K562 (cell line): ENCODE data around the gene NYAP1. TPM values are rescaled to one million over a fixed set of nuclear protein-coding genes. Genes with fewer than 3 reads are reported as not detected.
"Not testable (repeated sequence)": the region's sequence is repeated elsewhere in the genome, so short reads cannot be mapped to it uniquely, and the experiment has no call there.

ENCODE experiments used
- ATAC-seq: fragments of 200-7000 bp; cut with Tn5 transposase; 3 replicates; pipeline ENCODE4 v1.9.1; 2020; ENCODE audit warnings: moderate library complexity
- BruUV-seq: library from RNA; stranded (reverse); fragments of 400-500 nt; replicated peaks from 2 replicates; lab custom pipeline; 2021; lab: Mats Ljungman, UMichigan
- CTCF ChIA-PET: fragments of 300-600 bp; formaldehyde crosslinking; extraction: SDS; loops from one replicate; lab custom pipeline; 2021; ENCODE audit warnings: low intra/inter-chr PET ratio; lab: Yijun Ruan, JAX
- POLR2A ChIA-PET: fragments of 300-600, 350-650 bp; sonication (Branson Sonifier 250); formaldehyde crosslinking; extraction: SDS; loops from one replicate; lab custom pipeline; 2021; ENCODE audit warnings: antibody characterized with exemption, inconsistent platforms; lab: Yijun Ruan, JAX
- DNase-seq, 4 experiments: peaks; one replicate each; pipeline versions ENCODE4 v3.0.0 to v3.0.0-alpha.2; 2011 to 2018; ENCODE audit warnings: low spot score in 3 of 4, mixed read lengths in 3 of 4; ENCODE audit errors: extremely low read depth in 1 of 4
- FAIRE-seq: peaks from 2 replicates; lab custom pipeline; 2011; peaks lifted over from hg19 to GRCh38; lab: Jason Lieb, UNC
- H2AFZ ChIP-seq: 2 replicates; pipeline ENCODE4 v1.6.0; 2011; ENCODE audit warnings: low read depth, low read length, control low read depth, inconsistent platforms
- H3K27ac ChIP-seq: fragments of 200-600 bp; 3 replicates; pipeline ENCODE4 v1.8.0; 2011; ENCODE audit warnings: low read depth, mild to moderate bottlenecking, control low read depth, inconsistent platforms, low read length, moderate library complexity, mixed read lengths; ENCODE audit errors: extremely low read depth
- H3K27me3 ChIP-seq, 2 experiments: fragments of 300-600 bp in 1 of 2; 2 replicates in 1 of 2; 3 replicates in 1 of 2; pipeline versions ENCODE4 v1.6.0 to v1.8.0; 2011; ENCODE audit warnings: inconsistent platforms in 2 of 2, low read length in 2 of 2, mild to moderate bottlenecking in 1 of 2, mixed read lengths in 1 of 2, moderate library complexity in 1 of 2; ENCODE audit not compliant: control insufficient read depth in 2 of 2, insufficient read depth in 2 of 2
- H3K36me3 ChIP-seq: fragments of 300-600 bp; 3 replicates; pipeline ENCODE4 v1.8.0; 2011; ENCODE audit warnings: mild to moderate bottlenecking, low read length, inconsistent platforms; ENCODE audit not compliant: control insufficient read depth, insufficient read depth
- H3K4me1 ChIP-seq, 2 experiments: fragments of 200-600 bp in 1 of 2; replicated peaks in 1 of 2; 2 replicates in 1 of 2; 3 replicates in 1 of 2; pipeline versions ENCODE4 v1.5.1 to v1.8.0; 2011; ENCODE audit warnings: inconsistent platforms in 2 of 2, low read length in 2 of 2, mild to moderate bottlenecking in 1 of 2, mixed read lengths in 1 of 2, moderate library complexity in 1 of 2; ENCODE audit not compliant: control insufficient read depth in 2 of 2, insufficient read depth in 2 of 2
- H3K4me2 ChIP-seq: 2 replicates; pipeline ENCODE4 v1.6.1; 2011; ENCODE audit warnings: low read length, control low read depth, inconsistent platforms, mixed read lengths; ENCODE audit not compliant: insufficient read depth
- H3K4me3 ChIP-seq: fragments of 200-600 bp; sonication (generic), shearing (Covaris generic); 2 replicates; pipeline ENCODE4 v1.5.1; 2016; ENCODE audit warnings: control low read depth, inconsistent platforms
- H3K79me2 ChIP-seq: fragments of 200-600 bp; 3 replicates; pipeline ENCODE4 v1.8.0; 2011; ENCODE audit warnings: low read length, inconsistent platforms; ENCODE audit not compliant: control insufficient read depth, insufficient read depth
- H3K9ac ChIP-seq, 2 experiments: 2 replicates each; pipeline versions ENCODE4 v1.6.0 to v1.6.1; 2011; ENCODE audit warnings: low read depth in 2 of 2, low read length in 2 of 2, control low read depth in 1 of 2, inconsistent platforms in 1 of 2, mild to moderate bottlenecking in 1 of 2, mixed read lengths in 1 of 2; ENCODE audit not compliant: insufficient read depth in 1 of 2
- H3K9me1 ChIP-seq: one replicate; pipeline ENCODE4 v1.6.0; 2011; ENCODE audit warnings: inconsistent platforms, mild to moderate bottlenecking, low read length, moderate library complexity; ENCODE audit not compliant: control insufficient read depth, insufficient read depth
- H3K9me3 ChIP-seq: replicated peaks from 2 replicates; pipeline ENCODE4 v1.5.1; 2011; ENCODE audit warnings: low read depth, low read length, inconsistent platforms; ENCODE audit not compliant: control insufficient read depth, insufficient read depth
- H4K20me1 ChIP-seq: replicated peaks from 2 replicates; pipeline ENCODE4 v1.6.1; 2011; ENCODE audit warnings: low read length, inconsistent platforms, mixed read lengths; ENCODE audit not compliant: control insufficient read depth, insufficient read depth
- SMARCA5 ChIP-seq: fragments of 450-650 bp; IDR thresholded peaks from 2 replicates; pipeline ENCODE4 v1.6.1; 2016
- YY1 ChIP-seq, 3 experiments: IDR thresholded peaks; 2 replicates each; pipeline ENCODE4 v1.6.1; 2011; ENCODE audit warnings: low read length in 2 of 3, mild to moderate bottlenecking in 2 of 3, moderate library complexity in 2 of 3, borderline replicate concordance in 1 of 3, control low read depth in 1 of 3, low read depth in 1 of 3; ENCODE audit not compliant: insufficient read depth in 3 of 3, insufficient replicate concordance in 2 of 3, control insufficient read depth in 1 of 3, insufficient read length in 1 of 3; ENCODE audit errors: extremely low read depth in 1 of 3
- ZNF121 ChIP-seq: sonication (generic); formaldehyde crosslinking; conservative IDR thresholded peaks from 2 replicates; pipeline ENCODE4 v1.8.0; 2022; ENCODE audit warnings: missing genetic modification reagents
- WGBS: fragments of 100-300 bp; shearing (Covaris generic); methylation state at CpG from one replicate; pipeline ENCODE4 v1.1.6; 2016; ENCODE audit warnings: low coverage, mixed read lengths; ENCODE audit not compliant: insufficient coverage; ENCODE audit errors: missing lambda C conversion rate; 5-methylcytosine and 5-hydroxymethylcytosine counted together
- in situ Hi-C: fragments of 300-500 bp; cut with MboI; formaldehyde crosslinking; loops from 4 replicates; pipeline ENCODE4 v1.15.0; 2018; ENCODE audit warnings: inconsistent platforms, mixed read lengths
- intact Hi-C: fragments of 100-400 bp; cut with micrococcal nuclease; formaldehyde crosslinking; loops from 2 replicates; pipeline ENCODE4 v1.14.2; 2022
- polyA plus RNA-seq, 8 experiments: library from polyadenylated mRNA; depleted of rRNA in 4 of 8; stranded (reverse) in 5 of 8; unstranded in 3 of 8; fragments of >200 nt; fragmentation: Nextera tagmentation in 2 of 8; fragmentation: Illumina TruSeq in 1 of 8; extraction: Ambion mirVana in 2 of 8; extraction: Trizol in 1 of 8; gene quantifications; 2 replicates each; pipeline versions ENCODE4 v1.2.1 to v1.2.3, GENCODE V29; 2011 to 2014; ENCODE audit warnings: inconsistent platforms in 1 of 8, missing spikeins in 1 of 8
- total RNA-seq, 7 experiments: library from RNA; depleted of rRNA in 6 of 7; stranded (reverse); fragments of >200 nt in 6 of 7; fragmentation: Illumina TruSeq in 2 of 7; extraction: Trizol in 2 of 7; gene quantifications; 2 replicates each; pipeline versions ENCODE4 v1.2.1 to v1.2.3, GENCODE V29; 2011 to 2021; ENCODE audit warnings: low replicate concordance in 1 of 7

Gene NYAP1
- total and polyA plus RNA-seq, 9 of the 15 experiments (the other 6 are each of a cell fraction or from before 2014, with no cell fraction given): 0.11 to 0.88 (median 0.22) TPM; not detected in 2

GRCh38 chr7:100500743-100501142, 17.0 kb downstream of the NYAP1 start:
- CTCF ChIA-PET, FAIRE-seq, H3K4me2 ChIP-seq, H4K20me1 ChIP-seq, H3K9me1 ChIP-seq, H3K36me3 ChIP-seq, in situ Hi-C loops, DNase-seq, H3K4me3 ChIP-seq, BruUV-seq, POLR2A ChIA-PET, H3K79me2 ChIP-seq, ATAC-seq, H2AFZ ChIP-seq, H3K4me1 ChIP-seq, H3K9me3 ChIP-seq, H3K27me3 ChIP-seq, H3K9ac ChIP-seq, H3K27ac ChIP-seq: not testable (repeated sequence)
- intact Hi-C loops: loop anchor here (5.0 kb wide), 1 partner anchor 37 kb away; the partner anchor contains the start of gene AGFG2
- WGBS: 59% methylated on average over 2 of the region's 2 CpGs
- TF ChIP-seq YY1 (IDR thresholded peaks at IDR 0.05; ENCODE audit: borderline replicate concordance in 1 of 3, control insufficient read depth in 1 of 3, extremely low read depth in 1 of 3, insufficient read depth in 3 of 3, insufficient read length in 1 of 3, insufficient replicate concordance in 2 of 3, low read depth in 1 of 3, low read length in 2 of 3) (peak in 1 of 3 experiments; percentile 36), SMARCA5 (peak; percentile 47; the same call in 1 of the 2 replicates), ZNF121 (CRISPR knock-in tag) (peak; percentile 85)

GRCh38 chr7:100504031-100504430, 20.3 kb downstream of the NYAP1 start:
- ATAC-seq, H4K20me1 ChIP-seq, BruUV-seq, H3K27ac ChIP-seq, H3K9me1 ChIP-seq, DNase-seq, H3K9ac ChIP-seq, H3K36me3 ChIP-seq, H3K4me3 ChIP-seq, FAIRE-seq, H3K27me3 ChIP-seq, H3K9me3 ChIP-seq, H3K79me2 ChIP-seq, POLR2A ChIA-PET, H3K4me2 ChIP-seq, in situ Hi-C loops, CTCF ChIA-PET: not testable (repeated sequence)
- WGBS: 79% methylated on average over 3 of the region's 3 CpGs
- intact Hi-C loops: loop anchor here (5.0 kb wide), 1 partner anchor 33 kb away; the partner anchor contains the start of gene AGFG2
- H3K4me1 ChIP-seq: peaks cover 4 to 22% of the 10 kb centered on the region in 2 experiments; a peak in 3 of 5 replicates
- peak overlapping the region; percentile 58 for H2AFZ ChIP-seq
